Measurements from ENCODE around the gene RELL2.

GRCh38 chr5:141598391-141599345 lies 38.1 kb upstream of the RELL2 start:
- TF ChIP-seq CTCF (IDR thresholded peaks at IDR 0.05; ENCODE audit: low read length) = no peak
- TF ChIP-seq EZH2 (optimal IDR thresholded peaks at IDR 0.05; ENCODE audit: low read depth, low read length) = no peak

Data from MM.1S (cell line).